ENCODE results near the gene FGD2. TPM values are rescaled to one million over a fixed set of nuclear protein-coding genes. Genes with fewer than 3 reads are reported as not detected.

The FGD2 gene
- total and polyA plus RNA-seq, 3 donors from 2014 or later: 5.8 to 16.0 (median 7.0) TPM

GRCh38 chr6:37020381-37020780 is 14.9 kb downstream of the FGD2 start:
- DNase-seq: no peak
- intact Hi-C loops (cut with DNase I; ENCODE audit: low total_unique reads): loop anchor here (10.0 kb wide), 1 partner anchor 154 kb away; the partner anchor contains the start of gene PIM1
- Histone ChIP-seq H3K9me3 (no peaks in the 10 kb centered on the region), H3K36me3 (ENCODE audit: low read depth, missing control alignments) (no peaks in the 10 kb centered on the region), H3K4me1 (peaks cover 24% of the 10 kb centered on the region), H3K4me3 (no peak overlapping the region), H3K27ac (no peak overlapping the region), H3K27me3 (no peaks in the 10 kb centered on the region)
- WGBS, 2 donors: 82% methylated on average over 8 to 12 of the region's 12 CpGs
- TF ChIP-seq CTCF (IDR thresholded peaks at IDR 0.05) (no peak), POLR2A (IDR thresholded peaks at IDR 0.05) (no peak)

- WGBS, 2 donors: 89 to 94% methylated on average over 2 to 5 of the region's 5 CpGs
- no peak overlapping the region for H3K27ac ChIP-seq
- H3K27me3 ChIP-seq: no peaks in the 10 kb centered on the region
- intact Hi-C loops (cut with DNase I; ENCODE audit: low total_unique reads): loop anchor here (10.0 kb wide), 1 partner anchor 154 kb away; the partner anchor contains the start of gene PIM1
- no peaks in the 10 kb centered on the region for H3K36me3 ChIP-seq (ENCODE audit: low read depth, missing control alignments)
- no peak overlapping the region for H3K4me3 ChIP-seq
- H3K9me3 ChIP-seq: no peaks in the 10 kb centered on the region
- TF ChIP-seq POLR2A (IDR thresholded peaks at IDR 0.05) (no peak), CTCF (IDR thresholded peaks at IDR 0.05) (no peak)
- no peak for DNase-seq
- peaks cover 24% of the 10 kb centered on the region for H3K4me1 ChIP-seq
Measured at GRCh38 chr6:37020812-37021211, 15.4 kb downstream of the FGD2 start.

- peak; percentile 46 for DNase-seq
- no peak for TF ChIP-seq CTCF (IDR thresholded peaks at IDR 0.05)
- Histone ChIP-seq H3K4me3 (no peak overlapping the region), H3K27ac (no peak overlapping the region), H3K36me3 (ENCODE audit: low read depth, missing control alignments) (no peaks in the 10 kb centered on the region), H3K27me3 (no peaks in the 10 kb centered on the region), H3K4me1 (peaks cover 24% of the 10 kb centered on the region), H3K9me3 (no peaks in the 10 kb centered on the region)
- intact Hi-C loops (cut with DNase I; ENCODE audit: low total_unique reads): loop anchor here (10.0 kb wide), 1 partner anchor 153 kb away; the partner anchor contains the start of gene PIM1
- WGBS, 2 donors: 79 to 83% methylated on average over 13 to 14 of the region's 14 CpGs
Measured at GRCh38 chr6:37021356-37022129, 16.1 kb downstream of the FGD2 start.

DNA sequence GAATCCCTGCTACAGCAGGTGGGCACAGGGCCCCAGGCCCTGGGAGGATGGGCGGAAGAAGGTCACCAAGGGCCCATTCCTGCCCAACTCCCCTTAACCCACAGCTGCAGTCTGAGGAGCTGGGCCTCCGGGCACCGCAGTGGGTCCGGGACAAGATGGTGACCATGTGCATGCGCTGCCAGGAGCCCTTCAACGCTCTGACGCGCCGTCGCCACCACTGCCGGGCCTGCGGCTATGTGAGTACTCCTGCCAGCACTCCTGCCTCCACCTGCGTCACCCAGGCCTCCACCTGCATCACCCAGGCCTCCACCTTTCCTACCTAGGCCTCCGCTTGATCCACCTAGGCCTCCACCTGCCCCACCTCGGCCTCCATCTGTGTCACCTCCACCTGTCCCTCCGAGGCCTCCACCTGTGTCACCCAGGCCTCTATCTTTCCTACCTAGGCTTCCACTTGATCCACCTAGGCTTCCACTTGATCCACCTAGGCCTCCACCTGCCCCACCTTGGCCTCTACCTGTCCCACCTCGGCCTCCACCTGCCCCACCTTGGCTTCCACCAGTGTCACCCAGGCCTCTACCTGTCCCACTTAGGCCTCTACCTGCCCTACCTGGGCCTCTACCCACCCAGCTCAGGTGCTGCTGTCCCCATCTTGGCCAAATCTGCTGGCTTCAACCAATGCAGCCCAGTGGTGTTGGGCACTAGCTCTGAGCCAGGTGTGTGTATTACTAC is 16.8 kb downstream of the FGD2 start:
- no peak overlapping the region for H3K4me3 ChIP-seq
- WGBS, 2 donors: 93 to 97% methylated on average over 6 to 17 of the region's 17 CpGs

More for the DNA sequence above, 16.8 kb downstream of the FGD2 start:
- TF ChIP-seq POLR2A (IDR thresholded peaks at IDR 0.05) (no peak), CTCF (IDR thresholded peaks at IDR 0.05) (no peak)
- peaks cover 23% of the 10 kb centered on the region for H3K4me1 ChIP-seq
- H3K36me3 ChIP-seq (ENCODE audit: low read depth, missing control alignments): no peaks in the 10 kb centered on the region
- no peaks in the 10 kb centered on the region for H3K9me3 ChIP-seq
- H3K27me3 ChIP-seq: no peaks in the 10 kb centered on the region
- no peak for DNase-seq
- intact Hi-C loops (cut with DNase I; ENCODE audit: low total_unique reads): loop anchor here (10.0 kb wide), 1 partner anchor 153 kb away; the partner anchor contains the start of gene PIM1
- H3K27ac ChIP-seq: no peak overlapping the region

All from testis (tissue), 3 donors.